Testis (tissue), 3 donors: ENCODE measurements around the gene ALG9. TPM values are rescaled to one million over a fixed set of nuclear protein-coding genes. Genes with fewer than 3 reads are reported as not detected.

Experiments used
- DNase-seq: peaks from one replicate; pipeline ENCODE4 v3.0.0-alpha.2; 2019
- H3K27ac ChIP-seq, 2 donors: fragments of 200-600 bp; sonication (generic); one replicate each; pipeline ENCODE4 v1.5.1; 2019
- H3K27me3 ChIP-seq: fragments of 200-600 bp; sonication (generic); one replicate; pipeline ENCODE4 v1.5.1; 2019
- H3K36me3 ChIP-seq: fragments of 200-600 bp; sonication (generic); one replicate; pipeline ENCODE4 v1.5.1; 2017; ENCODE audit warnings: low read depth; ENCODE audit errors: missing control alignments
- H3K4me1 ChIP-seq: fragments of 200-600 bp; sonication (generic); one replicate; pipeline ENCODE4 v1.5.1; 2019
- H3K4me3 ChIP-seq, 2 donors: fragments of 200-600 bp; sonication (generic); one replicate each; pipeline ENCODE4 v1.5.1; 2017 to 2019
- H3K9me3 ChIP-seq: fragments of 200-600 bp; sonication (generic); one replicate; pipeline ENCODE4 v1.5.1; 2017
- POLR2A ChIP-seq: fragments of 450-650 bp; IDR thresholded peaks from one replicate; pipeline ENCODE4 v1.6.1; 2017; ENCODE audit warnings: antibody characterized with exemption, mild to moderate bottlenecking, moderate library complexity
- WGBS, 2 donors: methylation state at CpG; one replicate each; pipeline ENCODE4 v1.1.5; 2018; 5-methylcytosine and 5-hydroxymethylcytosine counted together
- intact Hi-C: fragments of 100-400 bp; cut with DNase I; formaldehyde crosslinking; loops from one replicate; pipeline ENCODE4 v1.15.1; 2023; ENCODE audit warnings: low total_unique reads
- polyA plus RNA-seq: library from polyadenylated mRNA; stranded (reverse); fragments of 350-450 nt; fragmentation: Illumina TruSeq; extraction: RNeasy Lipid Tissue Mini Kit (QIAGEN cat#74804); gene quantifications from one replicate; pipeline ENCODE4 v1.2.3, GENCODE V29; 2014; ENCODE audit warnings: low read depth, low replicate concordance; ENCODE audit not compliant: insufficient read depth
- total RNA-seq, 2 donors: library from RNA; depleted of rRNA; stranded (reverse); fragments of >200 nt; gene quantifications; one replicate each; pipeline ENCODE4 v1.2.3, GENCODE V29; 2016
- TF ChIP-seq, protein P1 (sequence below), 3 experiments: fragments of 450-650 bp in 2 of 3; fragments of 200-600 bp in 1 of 3; sonication (generic) in 1 of 3; IDR thresholded peaks; one replicate each; pipeline ENCODE4 v1.5.1; 2016 to 2019; ENCODE audit warnings: antibody characterized with exemption in 3 of 3, mild to moderate bottlenecking in 2 of 3, moderate library complexity in 1 of 3

The ALG9 gene
- total and polyA plus RNA-seq, 3 donors from 2014 or later: 40.1 to 42.0 (median 41.3) TPM

DNA sequence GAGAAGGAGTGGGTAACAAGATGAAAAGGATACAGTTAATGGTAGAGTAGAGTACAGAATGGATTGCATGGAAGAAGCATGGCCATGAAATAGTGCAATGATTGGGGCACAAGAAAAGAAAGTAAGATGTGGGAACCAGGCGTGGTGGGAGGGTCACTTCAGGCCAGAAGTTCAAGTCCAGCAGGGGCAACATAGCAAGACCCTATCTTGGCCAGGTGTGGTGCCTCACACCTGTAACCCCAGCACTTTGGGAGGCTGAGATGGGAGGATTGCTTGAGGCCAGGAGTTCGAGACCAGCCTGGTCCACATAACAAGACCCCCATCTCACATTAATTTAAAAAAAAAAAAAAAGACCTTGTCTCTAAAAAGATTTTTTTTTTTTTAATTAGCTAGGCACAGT, 45.9 kb upstream of the ALG9 start:
- no peak overlapping the region for H3K27ac ChIP-seq
- no peak for DNase-seq
- WGBS, 2 donors: 83 to 95% methylated on average over 2 of the region's 2 CpGs

DNA sequence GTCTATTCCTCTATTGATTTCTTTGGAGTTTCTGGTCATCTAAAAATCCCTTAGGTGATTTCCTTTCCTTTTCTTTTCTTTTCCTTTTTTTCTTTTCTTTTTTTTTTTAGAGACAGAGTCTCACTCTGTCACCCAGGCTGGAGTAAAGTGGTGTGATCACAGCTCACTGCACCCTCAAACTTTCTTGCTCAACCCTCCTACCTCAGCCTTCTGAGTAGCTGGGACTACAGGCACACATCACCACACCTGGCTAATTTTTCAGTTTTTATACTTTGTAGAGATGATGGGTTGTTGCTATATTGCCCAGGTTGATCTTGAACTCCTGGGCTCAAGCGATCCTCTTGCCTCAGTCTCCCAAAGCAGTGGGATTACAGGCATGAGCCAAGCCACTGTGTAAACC, 45.4 kb upstream of the ALG9 start:
- peaks cover 12% of the 10 kb centered on the region for H3K4me1 ChIP-seq
- TF ChIP-seq, protein P1, sequence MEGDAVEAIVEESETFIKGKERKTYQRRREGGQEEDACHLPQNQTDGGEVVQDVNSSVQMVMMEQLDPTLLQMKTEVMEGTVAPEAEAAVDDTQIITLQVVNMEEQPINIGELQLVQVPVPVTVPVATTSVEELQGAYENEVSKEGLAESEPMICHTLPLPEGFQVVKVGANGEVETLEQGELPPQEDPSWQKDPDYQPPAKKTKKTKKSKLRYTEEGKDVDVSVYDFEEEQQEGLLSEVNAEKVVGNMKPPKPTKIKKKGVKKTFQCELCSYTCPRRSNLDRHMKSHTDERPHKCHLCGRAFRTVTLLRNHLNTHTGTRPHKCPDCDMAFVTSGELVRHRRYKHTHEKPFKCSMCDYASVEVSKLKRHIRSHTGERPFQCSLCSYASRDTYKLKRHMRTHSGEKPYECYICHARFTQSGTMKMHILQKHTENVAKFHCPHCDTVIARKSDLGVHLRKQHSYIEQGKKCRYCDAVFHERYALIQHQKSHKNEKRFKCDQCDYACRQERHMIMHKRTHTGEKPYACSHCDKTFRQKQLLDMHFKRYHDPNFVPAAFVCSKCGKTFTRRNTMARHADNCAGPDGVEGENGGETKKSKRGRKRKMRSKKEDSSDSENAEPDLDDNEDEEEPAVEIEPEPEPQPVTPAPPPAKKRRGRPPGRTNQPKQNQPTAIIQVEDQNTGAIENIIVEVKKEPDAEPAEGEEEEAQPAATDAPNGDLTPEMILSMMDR (IDR thresholded peaks at IDR 0.05): no peak

More for the DNA sequence above, 45.9 kb upstream of the ALG9 start:
- Histone ChIP-seq H3K27me3 (no peaks in the 10 kb centered on the region), H3K9me3 (no peaks in the 10 kb centered on the region), H3K36me3 (no peaks in the 10 kb centered on the region), H3K4me3 (no peak overlapping the region), H3K4me1 (peaks cover 7% of the 10 kb centered on the region)
- intact Hi-C loops: no loop called here
- TF ChIP-seq, protein P1 (IDR thresholded peaks at IDR 0.05): no peak
- no peak for TF ChIP-seq POLR2A

GRCh38 chr11:111913997-111914396, 42.6 kb upstream of the ALG9 start:
- H3K27me3 ChIP-seq: no peaks in the 10 kb centered on the region
- no peaks in the 10 kb centered on the region for H3K9me3 ChIP-seq
- TF ChIP-seq, protein P1 (IDR thresholded peaks at IDR 0.05): no peak
- no peak for TF ChIP-seq POLR2A
- peak; percentile 61 for DNase-seq
- H3K36me3 ChIP-seq: no peaks in the 10 kb centered on the region
- intact Hi-C loops: no loop called here
- H3K4me1 ChIP-seq: peaks cover 21% of the 10 kb centered on the region
- peak overlapping the region; percentile 90 for H3K27ac ChIP-seq
- 0 to 28% methylated on average over 1 to 4 of the region's 4 CpGs for WGBS, 2 donors
- peak overlapping the region in 1 of 2 donors; percentile 58 for H3K4me3 ChIP-seq

More for the DNA sequence above, 45.4 kb upstream of the ALG9 start:
- no peak overlapping the region for H3K4me3 ChIP-seq
- H3K9me3 ChIP-seq: no peaks in the 10 kb centered on the region
- no peaks in the 10 kb centered on the region for H3K36me3 ChIP-seq
- intact Hi-C loops: no loop called here
- 92 to 100% methylated on average over 1 of the region's 1 CpG for WGBS, 2 donors
- no peak for DNase-seq
- no peak overlapping the region for H3K27ac ChIP-seq
- H3K27me3 ChIP-seq: no peaks in the 10 kb centered on the region

DNA sequence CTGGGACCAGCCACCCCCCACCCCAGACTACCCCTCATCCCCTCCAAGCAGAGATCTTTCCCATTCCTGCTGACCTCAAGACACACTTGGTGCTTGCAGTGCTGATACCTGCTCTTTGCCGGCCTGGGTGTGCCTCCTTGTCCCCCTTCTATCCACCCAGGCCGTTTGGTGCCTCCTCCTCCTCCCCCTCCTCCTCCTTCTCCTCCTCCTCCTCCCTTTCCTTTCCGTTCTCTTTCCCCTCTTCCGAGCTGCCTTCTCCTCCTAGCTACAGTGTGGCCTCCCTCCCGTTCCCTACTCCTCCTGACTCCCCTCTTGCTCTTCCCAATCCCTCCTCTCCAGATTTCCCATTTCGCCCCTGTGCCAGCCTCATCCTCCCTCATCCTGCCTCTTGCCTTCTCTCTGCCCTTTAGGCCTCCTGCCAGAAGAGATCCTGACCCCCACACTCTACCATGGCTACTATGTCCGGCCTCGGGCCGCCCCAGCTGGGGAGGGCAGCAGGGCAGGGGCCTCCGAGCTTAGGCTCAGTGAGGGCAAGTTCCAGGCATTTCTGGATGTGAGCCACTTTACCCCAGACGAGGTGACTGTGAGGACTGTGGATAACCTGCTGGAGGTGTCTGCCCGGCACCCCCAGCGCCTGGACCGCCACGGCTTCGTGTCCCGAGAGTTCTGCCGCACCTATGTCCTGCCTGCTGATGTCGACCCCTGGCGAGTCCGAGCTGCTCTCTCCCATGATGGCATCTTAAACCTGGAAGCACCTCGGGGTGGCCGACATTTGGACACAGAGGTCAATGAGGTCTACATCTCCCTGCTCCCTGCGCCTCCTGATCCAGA, 41.9 kb upstream of the ALG9 start:
- Histone ChIP-seq H3K27ac (peak overlapping the region; percentile 90), H3K27me3 (no peaks in the 10 kb centered on the region), H3K4me3 (peak overlapping the region; percentile 57 to 58), H3K9me3 (no peaks in the 10 kb centered on the region), H3K36me3 (no peaks in the 10 kb centered on the region), H3K4me1 (peaks cover 21% of the 10 kb centered on the region)
- no peak for DNase-seq
- WGBS, 2 donors: 16 to 54% methylated on average over 13 to 23 of the region's 24 CpGs
- intact Hi-C loops: no loop called here
- no peak for TF ChIP-seq POLR2A
- TF ChIP-seq, protein P1 (IDR thresholded peaks at IDR 0.05): no peak

DNA sequence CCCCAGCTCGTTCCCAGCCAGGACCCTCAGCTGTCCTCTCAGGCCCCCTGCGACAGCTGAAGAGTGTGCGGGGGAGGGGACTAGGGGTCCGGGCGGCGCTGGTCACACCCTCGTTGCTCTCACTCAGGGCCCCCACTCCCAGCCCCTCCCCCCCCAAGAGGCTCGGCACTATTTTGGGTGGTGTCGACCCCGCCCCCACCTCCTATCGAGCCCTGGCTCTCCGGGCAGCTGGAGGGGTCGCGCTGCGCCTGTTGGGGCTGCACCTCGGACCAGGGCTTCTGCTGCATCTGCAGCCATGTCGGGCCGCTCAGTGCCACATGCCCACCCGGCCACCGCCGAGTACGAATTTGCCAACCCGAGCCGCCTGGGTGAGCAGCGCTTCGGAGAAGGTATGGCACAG, 41.2 kb upstream of the ALG9 start, which contains the start of gene HSPB2:
Gene HSPB2 (plus strand): TSS at position 200 of the 400 bp plus-strand sequence. CDS start 96 bp downstream, at position 296.
- peak within 1 kb of the TSS; percentile 57 to 58 for H3K4me3 ChIP-seq
- DNase-seq: no peak
- intact Hi-C loops: no loop called here
- 0 to 4% methylated on average over 5 to 20 of the region's 26 CpGs for WGBS, 2 donors
- H3K9me3 ChIP-seq: no peaks in the 10 kb centered on the region
- peak within 1 kb of the TSS; percentile 90 for H3K27ac ChIP-seq
- H3K4me1 ChIP-seq: peaks cover 21% of the 10 kb centered on the region
- no peak for TF ChIP-seq POLR2A
- TF ChIP-seq, protein P1 (IDR thresholded peaks at IDR 0.05): no peak
- H3K36me3 ChIP-seq: no peaks in the 10 kb centered on the region
- H3K27me3 ChIP-seq: no peaks in the 10 kb centered on the region
